Endothelial cell of umbilical vein (primary cell): ENCODE results near the gene C9orf57. TPM values are rescaled to one million over a fixed set of nuclear protein-coding genes. Genes with fewer than 3 reads are reported as not detected.

Experiments
- BruUV-seq: library from RNA; stranded (reverse); fragments of 400-500 nt; replicated peaks from 2 replicates; lab custom pipeline; 2021; lab: Mats Ljungman, UMichigan
- CTCF ChIA-PET: fragments of 300-600, 350-600 bp; sonication (Branson Sonifier 250); formaldehyde crosslinking; loops from one replicate; lab custom pipeline; 2021; ENCODE audit warnings: antibody characterized with exemption, inconsistent platforms; lab: Charles Lee
- POLR2A ChIA-PET: fragments of 300-600, 350-600 bp; sonication (Branson Sonifier 250); formaldehyde crosslinking; loops from one replicate; lab custom pipeline; 2021; ENCODE audit warnings: antibody characterized with exemption, inconsistent platforms; lab: Charles Lee
- DNase-seq: peaks from one replicate; pipeline ENCODE4 v3.0.0-alpha.2; 2011; ENCODE audit warnings: low read depth, low spot score
- FAIRE-seq: peaks from 2 replicates; lab custom pipeline; 2011; peaks lifted over from hg19 to GRCh38; lab: Jason Lieb, UNC
- H2AFZ ChIP-seq: 2 replicates; pipeline ENCODE4 v1.6.0; 2012; ENCODE audit warnings: low read depth, low read length, control low read depth, inconsistent platforms
- H3K27ac ChIP-seq: 2 replicates; pipeline ENCODE4 v1.5.1; 2011; ENCODE audit warnings: low read depth, mild to moderate bottlenecking, control low read depth, low read length, moderate library complexity; ENCODE audit not compliant: insufficient read depth
- H3K27me3 ChIP-seq, 2 experiments: 2 replicates each; pipeline versions ENCODE4 v1.6.0 to v1.6.1; 2011; ENCODE audit warnings: low read length in 2 of 2, mixed read lengths in 1 of 2; ENCODE audit not compliant: control insufficient read depth in 2 of 2, insufficient read depth in 2 of 2
- H3K36me3 ChIP-seq, 2 experiments: 2 replicates in 1 of 2; 3 replicates in 1 of 2; pipeline ENCODE4 v1.5.1; 2011; ENCODE audit warnings: low read length in 2 of 2, mild to moderate bottlenecking in 1 of 2, moderate library complexity in 1 of 2; ENCODE audit not compliant: control insufficient read depth in 2 of 2, insufficient read depth in 2 of 2; ENCODE audit errors: extremely low read depth in 1 of 2
- H3K4me1 ChIP-seq: 3 replicates; pipeline ENCODE4 v1.5.1; 2011; ENCODE audit warnings: mild to moderate bottlenecking, low read length; ENCODE audit not compliant: control insufficient read depth, insufficient read depth; ENCODE audit errors: extremely low read depth
- H3K4me2 ChIP-seq: 2 replicates; pipeline ENCODE4 v1.6.1; 2011; ENCODE audit warnings: low read length, control low read depth, mixed read lengths; ENCODE audit not compliant: insufficient read depth
- H3K4me3 ChIP-seq, 3 experiments: fragments of 200-600 bp in 1 of 3; sonication (generic), shearing (Covaris generic) in 1 of 3; replicated peaks in 1 of 3; 2 replicates each; pipeline ENCODE4 v1.5.1; 2011 to 2016; ENCODE audit warnings: control low read depth in 3 of 3, low read length in 3 of 3, mild to moderate bottlenecking in 2 of 3, inconsistent platforms in 1 of 3, low read depth in 1 of 3, moderate library complexity in 1 of 3; ENCODE audit not compliant: insufficient read depth in 1 of 3
- H3K79me2 ChIP-seq: 2 replicates; pipeline ENCODE4 v1.6.0; 2012; ENCODE audit warnings: low read length, inconsistent platforms; ENCODE audit not compliant: control insufficient read depth, insufficient read depth
- H3K9ac ChIP-seq: replicated peaks from 2 replicates; pipeline ENCODE3; 2011; ENCODE audit warnings: low read length, control low read depth; ENCODE audit not compliant: insufficient read depth; ENCODE audit errors: extremely low read depth
- H3K9me1 ChIP-seq: replicated peaks from 3 replicates; pipeline ENCODE4 v1.6.0; 2011; ENCODE audit warnings: mild to moderate bottlenecking, low read length; ENCODE audit not compliant: control insufficient read depth, insufficient read depth; ENCODE audit errors: extremely low read depth
- H3K9me3 ChIP-seq: replicated peaks from 2 replicates; pipeline ENCODE4 v1.5.1; 2012; ENCODE audit warnings: low read length, inconsistent platforms; ENCODE audit not compliant: control insufficient read depth, insufficient read depth
- H4K20me1 ChIP-seq: replicated peaks from 2 replicates; pipeline ENCODE3; 2011; ENCODE audit warnings: mild to moderate bottlenecking, low read length; ENCODE audit not compliant: control insufficient read depth, insufficient read depth; ENCODE audit errors: extremely low read depth
- CTCF ChIP-seq, 2 donors: IDR thresholded peaks; 1 replicate in 1 of 2; 2 replicates in 1 of 2; pipeline ENCODE4 v1.5.1; 2011; ENCODE audit warnings: low read length in 2 of 2, mild to moderate bottlenecking in 2 of 2, moderate library complexity in 2 of 2, control low read depth in 1 of 2, inconsistent platforms in 1 of 2, low read depth in 1 of 2; ENCODE audit not compliant: insufficient read depth in 1 of 2; ENCODE audit errors: extremely low read depth in 1 of 2
- EZH2 ChIP-seq: IDR thresholded peaks from 2 replicates; pipeline ENCODE4 v1.6.1; 2012; ENCODE audit warnings: borderline replicate concordance, low read depth, mild to moderate bottlenecking, moderate library complexity, low read length, inconsistent platforms; ENCODE audit not compliant: severe bottlenecking
- FOS ChIP-seq: IDR thresholded peaks from 2 replicates; pipeline ENCODE4 v1.6.1; 2011; ENCODE audit warnings: mild to moderate bottlenecking, low read length, moderate library complexity, borderline replicate concordance; ENCODE audit not compliant: insufficient read depth
- GATA2 ChIP-seq: IDR thresholded peaks from 2 replicates; pipeline ENCODE4 v1.7.0; 2011; ENCODE audit warnings: low read depth, mild to moderate bottlenecking, moderate library complexity, mixed read lengths, low read length; ENCODE audit not compliant: insufficient read length, insufficient read depth
- JUN ChIP-seq: IDR thresholded peaks from 2 replicates; pipeline ENCODE4 v1.6.1; 2011; ENCODE audit warnings: borderline replicate concordance, low read depth; ENCODE audit not compliant: insufficient read length, insufficient read depth
- MAX ChIP-seq: IDR thresholded peaks from 2 replicates; pipeline ENCODE4 v1.6.1; 2011; ENCODE audit not compliant: insufficient read depth, insufficient read length
- MYC ChIP-seq: IDR thresholded peaks from one replicate; pipeline ENCODE4 v1.6.1; 2011; ENCODE audit warnings: mild to moderate bottlenecking, low read depth, low read length
- POLR2A ChIP-seq: IDR thresholded peaks from 2 replicates; pipeline ENCODE4 v1.6.1; 2012; ENCODE audit warnings: low read depth, mild to moderate bottlenecking, control low read depth, low read length
- POLR2AphosphoS5 ChIP-seq: IDR thresholded peaks from 2 replicates; pipeline ENCODE4 v1.6.1; 2012; ENCODE audit warnings: low read depth, mild to moderate bottlenecking, control low read depth, low read length, moderate library complexity; ENCODE audit not compliant: insufficient read depth
- dilution Hi-C: fragments of 300-500 bp; cut with MboI; formaldehyde crosslinking; loops from one replicate; pipeline ENCODE4 v1.15.0; 2019; ENCODE audit warnings: low sequenced_read_pairs; ENCODE audit not compliant: extremely low pct_ligation_motif_present
- intact Hi-C: fragments of 100-400 bp; cut with micrococcal nuclease; formaldehyde crosslinking; loops from one replicate; pipeline ENCODE4 v1.10.0; 2022
- polyA plus RNA-seq, 4 experiments: library from polyadenylated mRNA; depleted of rRNA in 3 of 4; stranded (reverse) in 3 of 4; unstranded in 1 of 4; fragments of >200 nt; gene quantifications; 2 replicates each; pipeline versions ENCODE4 v1.2.1 to v1.2.3, GENCODE V29; 2011 to 2012; ENCODE audit warnings: missing spikeins in 1 of 4
- total RNA-seq: library from RNA; stranded (reverse); gene quantifications from 2 replicates; pipeline ENCODE4 v1.2.3, GENCODE V29; 2021

The C9orf57 gene
- total and polyA plus RNA-seq, 2 donors (not counting 3 experiments of a cell fraction or from before 2014, with no cell fraction given) = not detected

- no peak overlapping the region for H3K9ac ChIP-seq
- CTCF ChIA-PET = interaction anchor here (1.2 to 1.3 kb wide), 2 partner anchors 9 to 225 kb away, joined by 3 read pairs; no protein-coding TSS in a partner anchor
- no peaks in the 10 kb centered on the region for H3K9me3 ChIP-seq
- no peak overlapping the region for H3K27ac ChIP-seq
- POLR2A ChIA-PET = no interaction called here
- H3K9me1 ChIP-seq = no peaks in the 10 kb centered on the region
- no peak for DNase-seq
- H3K36me3 ChIP-seq = no peaks in the 10 kb centered on the region
- no peak for TF ChIP-seq EZH2
- no peak for TF ChIP-seq CTCF (IDR thresholded peaks at IDR 0.05; ENCODE audit: extremely low read depth in 1 of 2, insufficient read depth in 1 of 2, low read depth in 1 of 2, low read length in 2 of 2)
- no peak for TF ChIP-seq GATA2
- no peak for TF ChIP-seq POLR2A
- no peak for TF ChIP-seq JUN
- no peak for TF ChIP-seq MAX
- no peak for TF ChIP-seq FOS
- no peak for TF ChIP-seq MYC
- no peak for TF ChIP-seq POLR2AphosphoS5
- no TSS peak for BruUV-seq
- intact Hi-C loops = no loop called here
- H4K20me1 ChIP-seq = no peaks in the 10 kb centered on the region
- FAIRE-seq = no peak
- no peak overlapping the region for H3K4me3 ChIP-seq
- dilution Hi-C loops = no loop called here
- no peaks in the 10 kb centered on the region for H3K79me2 ChIP-seq
- H2AFZ ChIP-seq = no peak overlapping the region
- no peak overlapping the region for H3K4me2 ChIP-seq
- no peaks in the 10 kb centered on the region for H3K4me1 ChIP-seq
- no peaks in the 10 kb centered on the region for H3K27me3 ChIP-seq
These were observed 30.4 kb downstream of the C9orf57 start for GRCh38 chr9:72029986-72030385.
